Memory B cell (primary cell): ENCODE results near the gene RPL10.

Experiments used
- ATAC-seq: fragments of 150-1000 bp; cut with Tn5 transposase; 2 replicates; pipeline ENCODE4 v1.10.0; 2021; ENCODE audit warnings: low read depth, mild to moderate bottlenecking, moderate library complexity
- DNase-seq, 2 donors: peaks; one replicate each; pipeline ENCODE4 v3.0.0; 2022; ENCODE audit warnings: low spot score in 2 of 2
- H3K27ac Mint-ChIP-seq: one replicate; pipeline ENCODE4 v1.8.0; 2022; ENCODE audit warnings: mild to moderate bottlenecking, moderate library complexity, mixed read lengths
- H3K27me3 Mint-ChIP-seq: one replicate; pipeline ENCODE4 v1.8.0; 2022; ENCODE audit warnings: mixed read lengths
- H3K36me3 Mint-ChIP-seq: one replicate; pipeline ENCODE4 v1.8.0; 2022; ENCODE audit warnings: mild to moderate bottlenecking, mixed read lengths
- H3K4me1 Mint-ChIP-seq: one replicate; pipeline ENCODE4 v1.8.0; 2022; ENCODE audit warnings: mixed read lengths
- H3K4me3 Mint-ChIP-seq: one replicate; pipeline ENCODE4 v1.8.0; 2022; ENCODE audit warnings: mild to moderate bottlenecking, moderate library complexity, mixed read lengths
- H3K9me3 Mint-ChIP-seq: one replicate; pipeline ENCODE4 v1.8.0; 2022; ENCODE audit warnings: mixed read lengths

Gene RPL10

DNA sequence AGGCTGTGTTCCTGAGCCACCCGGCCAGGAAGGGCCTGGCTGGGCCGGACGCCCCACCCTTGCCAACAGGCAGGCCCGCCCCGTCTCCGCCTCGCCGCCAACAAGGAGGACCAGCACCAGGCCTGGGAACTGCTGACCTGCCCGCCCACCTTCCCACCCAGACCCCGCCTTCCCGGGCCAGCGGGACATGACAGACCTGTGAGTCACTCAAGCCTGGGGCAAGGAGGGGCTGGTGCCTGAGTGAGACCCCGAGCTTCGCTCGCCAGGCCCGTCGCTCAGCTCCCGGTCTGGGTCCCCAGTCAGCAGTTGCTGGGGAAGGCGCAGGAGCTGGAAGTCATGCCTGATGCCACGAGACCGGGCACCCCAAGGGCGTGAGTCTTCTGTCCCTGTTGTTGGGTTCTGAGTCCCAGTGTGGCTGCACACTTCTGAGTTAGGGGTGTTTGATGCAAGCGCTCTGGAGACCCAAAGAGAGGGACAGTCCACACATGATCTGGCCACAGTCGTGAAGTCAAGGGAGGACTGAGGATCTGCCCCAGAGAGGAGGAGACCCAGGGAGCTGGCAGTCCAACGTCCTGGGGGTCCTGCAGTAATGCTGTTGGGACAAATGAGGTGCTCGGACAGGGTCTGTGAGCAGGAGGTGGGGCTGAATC lies 11.2 kb downstream of the RPL10 start, which contains the start of gene DNASE1L1:
Gene DNASE1L1 (minus strand): TSS at position 33 of the 650 bp plus-strand sequence. CDS start 3,686 bp downstream, outside the sequence.
- Mint-ChIP-seq H3K4me3 (peak within 1 kb of the TSS; percentile 78), H3K9me3 (no peaks in the 10 kb centered on the region)
- DNase-seq, result no peak

DNA sequence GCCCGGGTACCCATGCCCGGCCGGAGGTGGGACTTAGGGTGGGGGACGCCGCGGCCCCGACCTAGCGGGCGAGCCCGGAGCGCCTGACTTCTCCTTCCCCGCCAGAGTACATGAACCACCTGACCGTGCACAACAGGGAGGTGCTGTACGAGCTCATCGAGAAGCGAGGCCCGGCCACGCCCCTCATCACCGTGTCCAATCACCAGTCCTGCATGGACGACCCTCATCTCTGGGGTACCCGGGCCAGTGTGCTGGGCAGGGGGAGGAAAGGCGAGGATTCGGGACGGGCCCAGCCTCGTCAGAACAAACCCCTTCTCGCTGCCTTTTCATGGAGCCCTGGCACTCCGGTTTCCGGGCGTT lies 13.8 kb downstream of the RPL10 start:
- ATAC-seq, result peak; percentile 61
- Mint-ChIP-seq H3K4me3 (peak overlapping the region; percentile 81), H3K36me3 (peaks cover 6% of the 10 kb centered on the region), H3K27me3 (no peaks in the 10 kb centered on the region), H3K4me1 (peaks cover 17% of the 10 kb centered on the region), H3K27ac (no peak overlapping the region), H3K9me3 (no peaks in the 10 kb centered on the region)
- peak in 1 of 2 donors; percentile 34 for DNase-seq

More for the DNA sequence above, 11.2 kb downstream of the RPL10 start, which contains the start of gene DNASE1L1:
- no peak for ATAC-seq
- H3K36me3 Mint-ChIP-seq, result peaks cover 4% of the 10 kb centered on the region
- no peaks in the 10 kb centered on the region for H3K27me3 Mint-ChIP-seq
- H3K4me1 Mint-ChIP-seq, result peaks cover 12% of the 10 kb centered on the region
- peak within 1 kb of the TSS; percentile 52 for H3K27ac Mint-ChIP-seq

DNA sequence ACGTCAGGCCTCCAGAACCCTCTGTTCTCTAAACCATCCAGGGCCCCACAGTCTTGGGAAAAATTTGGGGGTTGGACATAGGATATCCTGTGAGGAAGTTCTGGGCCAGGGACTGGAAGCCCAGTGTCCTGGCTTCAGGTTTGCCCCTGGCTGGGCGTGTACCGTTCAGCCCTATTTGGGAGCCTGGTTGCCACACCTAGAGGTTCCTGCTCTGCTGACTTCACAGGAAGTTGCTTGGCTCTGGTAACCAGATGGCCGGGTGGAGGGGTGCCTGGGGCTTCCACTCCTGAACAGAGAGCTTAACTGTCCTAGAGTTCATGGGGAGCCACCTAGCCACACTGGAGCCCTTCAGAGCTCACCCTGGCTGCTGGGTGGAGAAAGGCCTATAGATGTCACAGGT lies 14.3 kb downstream of the RPL10 start:
- Mint-ChIP-seq H3K36me3 (peaks cover 6% of the 10 kb centered on the region), H3K9me3 (no peaks in the 10 kb centered on the region), H3K4me1 (peaks cover 17% of the 10 kb centered on the region), H3K27me3 (no peaks in the 10 kb centered on the region), H3K27ac (peak overlapping the region; percentile 73), H3K4me3 (peak overlapping the region; percentile 81)
- DNase-seq (no peak), ATAC-seq (peak; percentile 68)

DNA sequence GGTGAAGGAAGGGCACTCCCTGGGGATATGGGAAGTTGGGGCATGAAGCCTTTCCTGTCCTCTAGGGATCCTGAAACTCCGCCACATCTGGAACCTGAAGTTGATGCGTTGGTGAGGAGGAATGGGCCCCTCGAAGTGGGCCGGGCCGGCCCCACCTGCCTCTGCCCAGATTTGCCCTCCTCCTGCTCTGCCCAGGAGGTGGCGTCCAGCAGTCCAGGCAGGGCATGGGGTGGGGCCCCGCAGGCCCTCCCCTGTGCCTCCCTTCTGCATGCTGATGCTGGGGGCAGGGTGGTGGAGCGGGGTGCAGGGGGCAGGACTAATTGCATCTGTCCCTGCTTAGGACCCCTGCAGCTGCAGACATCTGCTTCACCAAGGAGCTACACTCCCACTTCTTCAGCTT lies 15.0 kb downstream of the RPL10 start:
- ATAC-seq (no peak), DNase-seq (no peak)
- Mint-ChIP-seq H3K27me3 (no peaks in the 10 kb centered on the region), H3K36me3 (peaks cover 6% of the 10 kb centered on the region), H3K9me3 (no peaks in the 10 kb centered on the region), H3K27ac (no peak overlapping the region), H3K4me1 (peaks cover 17% of the 10 kb centered on the region), H3K4me3 (no peak overlapping the region)

DNA sequence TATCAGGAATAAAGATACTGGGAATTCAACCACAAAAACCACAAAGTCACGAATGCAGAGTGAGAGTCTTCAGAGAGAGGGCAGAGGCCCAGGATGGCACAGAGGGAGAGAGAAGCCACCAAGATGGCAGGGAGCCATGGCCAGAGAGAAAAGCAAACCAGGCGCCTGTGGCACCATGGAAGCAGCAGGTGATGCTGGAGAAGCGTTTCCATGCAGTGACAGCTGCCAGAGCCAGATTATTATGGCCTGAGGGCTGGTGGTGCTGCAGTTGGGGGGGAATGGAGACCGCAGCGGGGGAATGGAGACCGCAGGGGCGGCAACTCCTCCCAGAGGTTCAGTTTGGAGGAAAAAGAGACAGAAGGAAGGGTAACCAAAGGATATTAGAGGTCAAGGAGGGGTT lies 19.0 kb downstream of the RPL10 start:
- H3K27ac Mint-ChIP-seq, result no peak overlapping the region
- DNase-seq (no peak), ATAC-seq (no peak)
- no peak overlapping the region for H3K4me3 Mint-ChIP-seq
- peaks cover 6% of the 10 kb centered on the region for H3K36me3 Mint-ChIP-seq
- H3K9me3 Mint-ChIP-seq, result no peaks in the 10 kb centered on the region
- H3K4me1 Mint-ChIP-seq, result peaks cover 14% of the 10 kb centered on the region
- no peaks in the 10 kb centered on the region for H3K27me3 Mint-ChIP-seq

DNA sequence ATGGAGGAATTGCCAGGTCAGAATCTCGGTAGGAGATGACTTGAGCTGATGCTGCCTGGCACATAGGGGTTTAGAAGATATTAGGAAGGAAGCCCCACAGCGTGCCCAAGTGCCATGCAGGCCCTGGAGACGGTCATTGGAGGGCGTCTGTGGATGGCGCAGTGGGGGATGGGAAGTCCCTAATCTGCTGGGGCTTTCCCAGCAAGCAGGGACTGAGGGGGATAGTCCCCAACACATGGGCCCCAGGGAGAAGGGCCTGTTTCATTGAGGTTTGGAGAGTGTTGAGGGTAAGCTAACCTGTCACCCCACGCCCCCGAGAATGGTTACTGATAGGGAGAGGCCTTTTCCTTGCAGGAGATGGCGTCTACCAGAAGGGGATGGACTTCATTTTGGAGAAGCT lies 21.0 kb downstream of the RPL10 start:
- Mint-ChIP-seq H3K27me3 (no peaks in the 10 kb centered on the region), H3K36me3 (peaks cover 3% of the 10 kb centered on the region), H3K9me3 (no peaks in the 10 kb centered on the region), H3K4me3 (no peak overlapping the region), H3K27ac (no peak overlapping the region), H3K4me1 (peaks cover 9% of the 10 kb centered on the region)
- DNase-seq (no peak), ATAC-seq (peak; percentile 81)

DNA sequence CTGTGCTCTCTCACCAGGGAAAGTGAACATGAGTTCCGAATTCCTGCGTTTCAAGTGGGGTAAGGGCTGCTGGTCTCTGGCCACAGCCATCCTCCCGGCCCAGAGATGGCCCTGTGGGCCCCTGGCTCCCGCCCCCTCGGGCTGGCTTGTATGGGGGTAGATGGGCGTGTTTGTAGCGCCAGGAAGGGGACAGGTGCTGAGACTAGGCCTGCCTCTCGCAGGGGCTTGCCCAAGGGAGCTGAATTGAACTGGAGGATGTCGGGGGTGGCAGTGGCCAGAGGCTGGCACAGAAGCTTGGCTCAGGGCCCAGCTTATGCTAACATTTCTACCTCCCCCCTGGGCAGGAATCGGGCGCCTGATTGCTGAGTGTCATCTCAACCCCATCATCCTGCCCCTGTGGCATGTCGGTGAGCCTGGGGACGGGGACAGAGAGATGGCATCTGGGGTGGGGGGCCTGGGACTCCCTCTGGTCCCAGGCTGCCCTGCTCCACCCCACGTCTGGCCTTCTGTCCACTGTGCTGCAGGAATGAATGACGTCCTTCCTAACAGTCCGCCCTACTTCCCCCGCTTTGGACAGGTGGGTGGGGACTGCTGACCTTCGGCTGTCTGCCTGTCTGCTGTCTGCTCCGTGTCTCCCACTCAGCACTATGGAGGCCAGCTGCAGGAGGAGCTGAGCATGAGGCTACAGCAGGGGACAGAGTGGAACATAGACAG lies 21.7 kb downstream of the RPL10 start:
- Mint-ChIP-seq H3K27me3 (no peaks in the 10 kb centered on the region), H3K9me3 (no peaks in the 10 kb centered on the region), H3K4me1 (peaks cover 9% of the 10 kb centered on the region), H3K4me3 (no peak overlapping the region), H3K36me3 (peaks cover 3% of the 10 kb centered on the region), H3K27ac (no peak overlapping the region)
- no peak for DNase-seq
- no peak for ATAC-seq

DNA sequence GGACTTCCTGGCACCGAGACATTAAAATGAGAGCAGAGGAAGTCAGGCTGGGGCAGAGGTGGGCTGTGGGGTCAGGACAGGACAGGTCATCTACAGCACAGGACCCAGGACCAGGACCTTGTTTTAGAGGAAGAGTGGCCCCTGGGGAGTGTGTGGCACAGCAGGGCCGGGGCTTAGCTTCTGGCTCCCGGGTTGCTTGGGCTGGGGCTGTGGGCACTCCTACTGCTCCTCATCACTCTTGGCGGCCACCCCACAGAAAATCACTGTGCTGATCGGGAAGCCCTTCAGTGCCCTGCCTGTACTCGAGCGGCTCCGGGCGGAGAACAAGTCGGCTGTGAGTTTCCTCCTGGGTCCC lies 22.2 kb downstream of the RPL10 start:
- Mint-ChIP-seq H3K9me3 (no peaks in the 10 kb centered on the region), H3K4me3 (no peak overlapping the region), H3K27me3 (no peaks in the 10 kb centered on the region), H3K36me3 (peaks cover under 1% of the 10 kb centered on the region), H3K27ac (no peak overlapping the region), H3K4me1 (peaks cover 7% of the 10 kb centered on the region)
- DNase-seq (no peak), ATAC-seq (no peak)

DNA sequence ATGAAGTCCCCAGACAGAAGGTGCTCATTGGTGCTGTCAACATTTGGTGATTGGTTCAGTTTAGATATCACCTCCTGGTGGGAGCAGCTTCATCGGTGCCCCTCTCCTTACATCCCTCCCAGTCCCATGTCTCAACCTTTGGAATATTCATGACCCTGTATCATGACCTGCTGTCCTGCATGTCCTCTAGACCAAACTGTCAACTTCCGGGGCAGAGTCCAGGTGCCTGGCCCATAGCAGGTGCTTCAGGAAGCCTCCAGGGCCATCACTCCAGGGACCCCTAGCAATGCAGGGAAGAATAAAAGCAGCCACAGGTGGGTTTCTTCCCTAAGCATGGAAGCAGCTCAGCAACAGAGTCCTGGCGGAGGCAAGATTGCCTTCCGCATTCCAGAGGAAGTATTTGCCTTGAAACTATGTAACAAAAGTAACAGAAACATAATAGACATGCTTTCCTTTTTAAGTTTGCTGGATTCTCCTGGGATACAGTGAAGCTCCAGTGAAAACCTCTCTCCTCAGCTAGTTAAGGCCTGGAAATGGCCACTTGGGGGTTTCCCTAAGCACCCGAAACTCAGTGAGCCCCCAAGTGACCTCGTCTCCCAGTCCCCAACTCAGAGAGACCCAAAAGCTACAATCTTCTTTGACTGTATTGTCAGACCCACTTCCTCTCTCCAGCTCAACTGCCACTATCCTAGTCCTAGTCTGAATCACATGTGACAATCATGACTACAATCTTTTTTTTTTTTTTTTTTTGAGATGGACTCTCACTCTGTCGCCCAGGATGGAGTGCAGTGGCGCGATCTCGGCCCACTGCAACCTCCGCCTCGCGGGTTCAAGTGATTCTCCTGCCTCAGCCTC lies 29.0 kb downstream of the RPL10 start:
- H3K9me3 Mint-ChIP-seq, result no peaks in the 10 kb centered on the region

DNA sequence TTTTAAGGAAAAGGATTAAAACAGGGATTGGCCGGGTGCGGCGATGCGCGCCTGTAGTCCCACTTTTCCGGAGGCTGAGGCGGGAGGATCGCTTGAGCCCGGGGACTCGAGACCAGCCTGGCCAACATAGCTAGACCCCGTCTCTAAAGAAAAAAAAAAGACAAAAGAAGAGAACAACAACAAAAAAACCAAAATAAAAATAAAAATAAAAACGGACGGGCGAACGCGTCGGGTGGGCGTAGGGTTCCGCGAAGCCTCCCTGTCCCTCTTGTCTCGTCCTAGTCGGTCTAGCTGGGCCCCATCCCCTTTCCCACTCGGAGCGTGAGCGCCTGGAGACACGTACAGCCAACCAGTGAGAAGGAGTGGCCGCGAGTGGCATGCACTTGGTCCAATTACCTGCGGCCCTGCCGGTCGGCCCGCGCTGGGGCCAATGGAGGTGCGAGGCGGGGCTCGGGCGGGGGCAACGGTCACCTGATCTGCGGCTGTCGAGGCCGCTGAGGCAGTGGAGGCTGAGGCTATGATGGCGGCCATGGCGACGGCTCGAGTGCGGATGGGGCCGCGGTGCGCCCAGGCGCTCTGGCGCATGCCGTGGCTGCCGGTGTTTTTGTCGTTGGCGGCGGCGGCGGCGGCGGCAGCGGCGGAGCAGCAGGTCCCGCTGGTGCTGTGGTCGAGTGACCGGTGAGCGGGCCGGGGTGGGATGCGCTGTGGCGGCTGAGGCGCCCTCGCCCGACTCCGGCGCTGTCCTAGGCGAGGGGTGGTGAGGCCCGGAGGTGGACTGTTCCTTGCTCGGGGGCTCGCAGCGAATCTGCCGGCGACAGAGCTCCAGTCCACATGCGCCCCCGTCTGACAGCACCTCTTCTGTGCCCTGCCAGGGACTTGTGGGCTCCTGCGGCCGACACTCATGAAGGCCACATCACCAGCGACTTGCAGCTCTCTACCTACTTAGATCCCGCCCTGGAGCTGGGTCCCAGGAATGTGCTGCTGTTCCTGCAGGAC lies 30.3 kb downstream of the RPL10 start, which contains the start of gene ATP6AP1:
Gene ATP6AP1 (plus strand): TSS at position 502 of the 996 bp plus-strand sequence. CDS start 16 bp downstream, at position 518.
- peak; percentile 61 to 74 for DNase-seq
- peak; percentile 97 for ATAC-seq
- peak within 1 kb of the TSS; percentile 79 for H3K27ac Mint-ChIP-seq
- peak within 1 kb of the TSS; percentile 88 for H3K4me3 Mint-ChIP-seq
- H3K9me3 Mint-ChIP-seq, result no peaks in the 10 kb centered on the region
- H3K27me3 Mint-ChIP-seq, result no peaks in the 10 kb centered on the region
- H3K36me3 Mint-ChIP-seq, result no peaks in the 10 kb centered on the region
- peaks cover 12% of the 10 kb centered on the region for H3K4me1 Mint-ChIP-seq

More for the DNA sequence above, 29.0 kb downstream of the RPL10 start:
- Mint-ChIP-seq H3K36me3 (no peaks in the 10 kb centered on the region), H3K4me3 (no peak overlapping the region), H3K27me3 (no peaks in the 10 kb centered on the region), H3K4me1 (peaks cover 12% of the 10 kb centered on the region), H3K27ac (no peak overlapping the region)
- DNase-seq (no peak), ATAC-seq (no peak)

DNA sequence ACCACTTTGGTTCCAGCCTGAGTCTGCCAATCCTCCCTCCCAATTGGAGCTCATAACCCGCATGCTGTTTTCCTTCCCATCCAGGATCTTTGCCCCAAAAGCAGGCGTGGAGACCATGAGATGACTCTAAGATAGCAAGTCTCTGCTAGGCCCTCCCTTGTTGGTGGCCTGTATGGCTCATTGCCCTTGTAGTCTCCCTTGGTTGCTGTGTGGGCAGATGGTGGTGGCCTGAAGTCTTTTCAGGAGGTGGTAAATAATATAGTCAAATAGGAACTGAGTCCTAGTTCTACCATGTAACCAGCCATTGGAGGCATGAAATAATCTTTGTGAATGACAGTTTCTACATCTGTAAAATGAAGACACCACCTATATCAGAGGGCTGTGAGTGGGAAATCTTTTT lies 31.5 kb downstream of the RPL10 start:
- H3K9me3 Mint-ChIP-seq, result no peaks in the 10 kb centered on the region
- no peaks in the 10 kb centered on the region for H3K36me3 Mint-ChIP-seq
- peak overlapping the region; percentile 88 for H3K4me3 Mint-ChIP-seq
- H3K27me3 Mint-ChIP-seq, result no peaks in the 10 kb centered on the region
- DNase-seq (no peak), ATAC-seq (no peak)
- no peak overlapping the region for H3K27ac Mint-ChIP-seq
- peaks cover 12% of the 10 kb centered on the region for H3K4me1 Mint-ChIP-seq

DNA sequence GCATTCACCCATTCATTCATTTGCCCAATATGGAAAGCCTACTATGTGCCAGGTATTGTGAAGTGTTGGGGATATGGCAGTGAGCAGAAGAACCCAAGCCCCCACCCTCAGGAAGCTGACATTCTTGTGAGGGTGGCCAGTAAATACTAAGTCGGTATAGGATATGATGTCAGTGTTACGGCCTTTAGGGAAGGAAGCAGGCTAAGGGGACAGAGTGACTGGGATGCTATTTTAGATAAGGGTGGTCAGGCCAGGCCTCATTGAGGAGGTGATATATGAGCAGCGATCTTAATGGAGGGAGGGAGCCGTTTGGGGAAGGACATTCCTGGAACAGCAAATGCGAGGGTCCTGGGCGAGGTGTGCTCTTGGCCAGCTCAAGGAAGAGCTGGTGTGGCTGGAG lies 32.3 kb downstream of the RPL10 start:
- no peaks in the 10 kb centered on the region for H3K9me3 Mint-ChIP-seq
- ATAC-seq (no peak), DNase-seq (no peak)
- peaks cover 12% of the 10 kb centered on the region for H3K4me1 Mint-ChIP-seq
- H3K4me3 Mint-ChIP-seq, result no peak overlapping the region
- H3K36me3 Mint-ChIP-seq, result no peaks in the 10 kb centered on the region
- H3K27ac Mint-ChIP-seq, result peak overlapping the region; percentile 75
- no peaks in the 10 kb centered on the region for H3K27me3 Mint-ChIP-seq

DNA sequence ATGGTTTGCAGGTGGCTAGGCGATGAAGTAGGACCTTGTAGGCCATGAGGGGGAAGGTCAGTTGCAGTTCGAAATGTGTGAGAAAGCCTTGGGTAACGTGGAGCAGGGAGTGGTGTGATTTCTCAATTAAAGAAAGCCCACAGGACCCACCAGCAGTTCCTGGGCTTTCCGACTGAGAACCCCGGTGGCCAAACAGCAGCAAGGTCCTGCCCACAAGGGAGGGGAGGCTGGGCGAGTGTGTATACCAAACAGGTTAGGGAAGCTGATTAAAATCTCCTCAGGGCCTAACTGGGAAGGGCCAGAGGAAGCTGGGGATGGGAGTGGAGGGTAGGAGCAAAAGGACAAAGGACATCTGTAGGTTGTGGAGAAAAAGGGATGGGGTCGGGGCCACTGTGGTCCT lies 32.7 kb downstream of the RPL10 start:
- no peaks in the 10 kb centered on the region for H3K27me3 Mint-ChIP-seq
- no peaks in the 10 kb centered on the region for H3K36me3 Mint-ChIP-seq
- no peaks in the 10 kb centered on the region for H3K9me3 Mint-ChIP-seq
- H3K27ac Mint-ChIP-seq, result peak overlapping the region; percentile 75
- H3K4me1 Mint-ChIP-seq, result peaks cover 12% of the 10 kb centered on the region
- H3K4me3 Mint-ChIP-seq, result no peak overlapping the region
- DNase-seq, result no peak
- ATAC-seq, result no peak
